Kidney epithelial cell (primary cell): ENCODE measurements around the gene NOS1. TPM values are rescaled to one million over a fixed set of nuclear protein-coding genes. Genes with fewer than 3 reads are reported as not detected.

ENCODE experiments used
- DNase-seq: peaks from one replicate; pipeline ENCODE4 v3.0.0-alpha.2; 2010; ENCODE audit warnings: low read depth
- H3K27me3 ChIP-seq: 2 replicates; pipeline ENCODE4 v1.6.0; 2011; ENCODE audit warnings: low read length; ENCODE audit not compliant: control insufficient read depth, insufficient read depth
- H3K36me3 ChIP-seq: 2 replicates; pipeline ENCODE4 v1.5.1; 2011; ENCODE audit warnings: low read length; ENCODE audit not compliant: control insufficient read depth, insufficient read depth
- H3K4me3 ChIP-seq: 2 replicates; pipeline ENCODE4 v1.5.1; 2011; ENCODE audit warnings: low read depth, mild to moderate bottlenecking, control low read depth, low read length
- total RNA-seq: library from RNA; depleted of rRNA; stranded (reverse); fragments of >200 nt; gene quantifications from 2 replicates; pipeline ENCODE4 v1.2.3, GENCODE V29; 2015
- TF ChIP-seq, protein P1 (sequence below): IDR thresholded peaks from 2 replicates; pipeline ENCODE4 v1.5.1; 2011; ENCODE audit warnings: mild to moderate bottlenecking, moderate library complexity, low read length, control low read depth, inconsistent platforms; ENCODE audit not compliant: insufficient read depth, poor library complexity, severe bottlenecking

The NOS1 gene
- total RNA-seq, 1 donor from 2014 or later = 0.04 TPM

DNA sequence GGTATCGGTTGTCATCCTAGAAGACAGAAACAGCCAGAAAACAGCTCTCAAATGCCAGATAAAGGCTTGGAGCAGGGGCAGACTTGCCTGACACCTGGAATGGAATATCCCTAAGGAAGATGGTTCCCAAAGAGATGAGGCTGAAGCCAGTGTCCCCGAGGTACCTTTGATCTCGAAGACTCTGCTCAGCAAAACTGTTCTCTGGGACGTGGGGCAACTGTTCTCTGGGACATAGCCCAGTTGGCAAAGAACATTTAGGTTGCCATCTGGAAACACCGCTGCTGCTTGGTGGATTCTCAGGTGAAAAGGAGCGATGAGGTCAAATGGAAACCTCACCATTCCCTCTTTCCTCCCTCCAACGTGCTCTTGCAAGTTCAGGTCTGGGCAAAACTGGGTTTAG, 143.3 kb downstream of the NOS1 start:
- Histone ChIP-seq H3K27me3 (peaks cover 9% of the 10 kb centered on the region), H3K36me3 (no peaks in the 10 kb centered on the region), H3K4me3 (no peak overlapping the region)
- no peak for DNase-seq
- TF ChIP-seq, protein P1, sequence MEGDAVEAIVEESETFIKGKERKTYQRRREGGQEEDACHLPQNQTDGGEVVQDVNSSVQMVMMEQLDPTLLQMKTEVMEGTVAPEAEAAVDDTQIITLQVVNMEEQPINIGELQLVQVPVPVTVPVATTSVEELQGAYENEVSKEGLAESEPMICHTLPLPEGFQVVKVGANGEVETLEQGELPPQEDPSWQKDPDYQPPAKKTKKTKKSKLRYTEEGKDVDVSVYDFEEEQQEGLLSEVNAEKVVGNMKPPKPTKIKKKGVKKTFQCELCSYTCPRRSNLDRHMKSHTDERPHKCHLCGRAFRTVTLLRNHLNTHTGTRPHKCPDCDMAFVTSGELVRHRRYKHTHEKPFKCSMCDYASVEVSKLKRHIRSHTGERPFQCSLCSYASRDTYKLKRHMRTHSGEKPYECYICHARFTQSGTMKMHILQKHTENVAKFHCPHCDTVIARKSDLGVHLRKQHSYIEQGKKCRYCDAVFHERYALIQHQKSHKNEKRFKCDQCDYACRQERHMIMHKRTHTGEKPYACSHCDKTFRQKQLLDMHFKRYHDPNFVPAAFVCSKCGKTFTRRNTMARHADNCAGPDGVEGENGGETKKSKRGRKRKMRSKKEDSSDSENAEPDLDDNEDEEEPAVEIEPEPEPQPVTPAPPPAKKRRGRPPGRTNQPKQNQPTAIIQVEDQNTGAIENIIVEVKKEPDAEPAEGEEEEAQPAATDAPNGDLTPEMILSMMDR = no peak

DNA sequence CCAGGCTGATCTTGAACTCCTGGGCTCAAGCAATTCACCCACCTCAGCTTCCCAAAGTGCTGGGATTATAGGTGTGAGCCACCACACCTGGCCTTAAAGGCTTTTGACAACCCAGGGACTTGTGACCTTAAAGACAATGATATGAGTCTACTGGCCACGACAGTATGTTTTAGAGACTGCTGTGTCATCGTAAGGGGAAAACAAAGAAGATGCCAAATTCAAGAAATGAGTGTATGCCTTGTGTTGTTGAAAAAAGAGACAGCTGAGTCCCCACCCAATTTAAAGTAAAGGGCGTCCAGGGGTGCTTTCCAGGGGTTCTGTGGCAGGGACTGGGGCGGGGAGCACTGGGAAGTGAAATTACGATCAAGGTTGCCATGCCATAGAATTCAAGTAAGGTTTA, 144.7 kb downstream of the NOS1 start:
- Histone ChIP-seq H3K4me3 (no peak overlapping the region), H3K36me3 (no peaks in the 10 kb centered on the region), H3K27me3 (peaks cover 9% of the 10 kb centered on the region)
- DNase-seq = no peak
- TF ChIP-seq, protein P1 = no peak

DNA sequence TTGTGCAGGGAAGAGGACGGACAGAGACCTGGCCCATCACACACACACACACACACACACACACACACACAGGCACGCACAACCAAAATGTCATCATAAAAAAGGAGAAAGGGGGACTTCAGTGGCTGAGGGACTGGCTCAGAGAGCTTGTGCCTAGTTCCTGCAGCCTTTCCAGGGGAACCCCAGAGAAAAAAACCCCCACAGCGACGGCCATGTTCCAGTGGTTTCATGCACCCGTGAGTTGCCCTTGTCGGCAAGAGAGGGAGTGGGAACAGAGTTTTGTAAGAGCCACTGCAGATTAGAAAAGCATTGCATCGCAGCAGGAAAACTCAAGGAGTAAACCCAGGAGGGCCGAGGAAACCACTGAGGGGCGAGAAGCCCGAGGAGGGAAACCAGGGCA, 146.6 kb downstream of the NOS1 start:
- DNase-seq = no peak
- Histone ChIP-seq H3K27me3 (peaks cover 12% of the 10 kb centered on the region), H3K36me3 (no peaks in the 10 kb centered on the region), H3K4me3 (no peak overlapping the region)
- TF ChIP-seq, protein P1 = no peak

DNA sequence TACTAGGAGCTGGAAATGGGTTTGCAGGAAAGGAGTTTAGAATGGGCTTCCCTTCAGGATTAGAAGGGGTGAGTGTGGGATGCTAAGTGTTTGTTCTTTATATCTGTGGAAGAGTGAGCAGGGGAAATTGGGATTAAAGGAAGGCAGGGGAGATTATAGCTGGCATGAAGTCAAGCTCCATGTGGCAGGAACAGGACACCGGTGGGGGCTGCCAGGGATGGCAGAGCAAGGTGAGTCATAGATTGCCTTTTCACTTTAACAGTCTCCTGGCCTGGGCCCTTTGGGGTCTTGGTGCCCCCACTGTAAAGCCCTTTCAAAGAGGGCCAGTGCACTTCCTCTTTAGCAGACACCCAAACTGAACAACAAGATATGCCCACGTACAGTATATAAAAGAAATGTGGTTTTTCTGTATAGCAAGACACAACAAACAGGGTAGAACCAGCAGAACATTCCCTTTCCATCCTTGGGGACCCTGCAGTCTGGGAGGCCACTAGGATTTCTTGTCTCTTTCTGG, 148.1 kb downstream of the NOS1 start:
- Histone ChIP-seq H3K27me3 (peaks cover 10% of the 10 kb centered on the region), H3K36me3 (no peaks in the 10 kb centered on the region), H3K4me3 (no peak overlapping the region)
- TF ChIP-seq, protein P1 = no peak
- no peak for DNase-seq

DNA sequence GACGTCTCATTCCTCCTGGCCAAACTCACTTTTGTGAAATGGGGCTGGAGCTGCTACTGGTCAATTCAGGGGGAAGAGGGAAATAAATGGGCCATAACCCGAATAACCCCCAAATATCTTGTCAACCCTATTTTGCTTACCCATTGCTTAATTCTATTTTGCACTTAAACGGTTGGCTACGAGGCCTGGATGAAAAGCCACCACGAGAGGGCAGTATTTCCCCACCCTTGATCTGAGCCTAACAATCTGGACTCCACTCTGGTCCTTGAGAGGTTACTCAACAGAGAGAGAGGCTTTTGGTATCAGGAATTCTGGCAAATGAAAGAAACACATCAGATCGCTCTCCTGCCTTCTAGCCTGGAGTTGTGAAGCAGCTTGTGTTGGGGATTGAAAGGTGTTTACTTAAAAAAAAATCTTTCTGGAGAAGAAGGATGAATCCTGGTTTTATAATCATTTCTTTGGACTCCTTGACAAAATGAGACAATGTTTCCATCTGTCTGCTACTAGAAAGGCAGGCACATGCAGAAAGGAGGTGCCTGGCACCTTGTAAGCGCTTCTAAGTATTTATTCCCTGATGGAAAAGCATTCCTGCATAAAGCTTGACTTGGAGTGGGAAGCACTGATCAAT, 148.7 kb downstream of the NOS1 start:
- Histone ChIP-seq H3K27me3 (peaks cover 10% of the 10 kb centered on the region), H3K4me3 (no peak overlapping the region), H3K36me3 (no peaks in the 10 kb centered on the region)
- DNase-seq = no peak
- TF ChIP-seq, protein P1 = peak; percentile 87
